DOHH2 (cell line): ENCODE measurements around the gene CHST13.

Experiments
- H3F3A ChIP-seq: fragments of 200-600 bp; sonication (generic), shearing (Covaris generic); 2 replicates; pipeline ENCODE4 v1.6.0; 2016; ENCODE audit warnings: antibody characterized with exemption, mild to moderate bottlenecking; ENCODE audit not compliant: control insufficient read depth, insufficient read depth
- H3K27ac ChIP-seq: fragments of 200-600 bp; sonication (generic); 2 replicates; pipeline ENCODE4 v1.5.1; 2014; ENCODE audit warnings: low read depth, mild to moderate bottlenecking, low read length, moderate library complexity
- H3K27me3 ChIP-seq: fragments of 200-600 bp; sonication (generic); 2 replicates; pipeline ENCODE4 v1.6.1; 2014; ENCODE audit warnings: mild to moderate bottlenecking, low read length, mixed read lengths; ENCODE audit not compliant: control insufficient read depth
- H3K36me3 ChIP-seq: fragments of 200-600 bp; sonication (generic); 2 replicates; pipeline ENCODE4 v1.6.1; 2014; ENCODE audit warnings: mild to moderate bottlenecking, low read length, moderate library complexity, mixed read lengths; ENCODE audit not compliant: control insufficient read depth
- H3K4me1 ChIP-seq: fragments of 200-600 bp; sonication (generic); 2 replicates; pipeline ENCODE4 v1.6.1; 2014; ENCODE audit warnings: mild to moderate bottlenecking, low read length, mixed read lengths; ENCODE audit not compliant: control insufficient read depth
- H3K4me2 ChIP-seq: fragments of 200-600 bp; sonication (generic); 2 replicates; pipeline ENCODE4 v1.6.0; 2014; ENCODE audit warnings: mild to moderate bottlenecking, low read length, moderate library complexity
- H3K4me3 ChIP-seq: fragments of 200-600 bp; sonication (generic); 2 replicates; pipeline ENCODE4 v1.5.1; 2014; ENCODE audit warnings: mild to moderate bottlenecking, low read length, mixed read lengths
- H3K79me2 ChIP-seq: fragments of 200-600 bp; sonication (generic); 2 replicates; pipeline ENCODE4 v1.6.1; 2014; ENCODE audit warnings: mild to moderate bottlenecking, low read length, mixed read lengths; ENCODE audit not compliant: control insufficient read depth
- H3K9me2 ChIP-seq: fragments of 200-600 bp; sonication (generic); replicated peaks from 2 replicates; pipeline ENCODE4 v1.6.1; 2014; ENCODE audit warnings: mild to moderate bottlenecking, low read length, mixed read lengths; ENCODE audit not compliant: control insufficient read depth
- H3K9me3 ChIP-seq: fragments of 200-600 bp; sonication (generic); 2 replicates; pipeline ENCODE4 v1.6.1; 2014; ENCODE audit warnings: antibody characterized with exemption, low read length, mixed read lengths; ENCODE audit not compliant: control insufficient read depth, insufficient read depth
- H4K20me1 ChIP-seq: fragments of 200-600 bp; sonication (generic); 2 replicates; pipeline ENCODE4 v1.6.0; 2014; ENCODE audit warnings: low read depth, mild to moderate bottlenecking, antibody characterized with exemption, low read length, moderate library complexity; ENCODE audit not compliant: control insufficient read depth, insufficient read depth
- CTCF ChIP-seq: fragments of 200-600 bp; sonication (generic); IDR thresholded peaks from one replicate; pipeline ENCODE4 v1.5.1; 2014; ENCODE audit warnings: antibody characterized with exemption, mild to moderate bottlenecking, low read depth, low read length; ENCODE audit not compliant: poor library complexity, severe bottlenecking
- EZH2phosphoT487 ChIP-seq: fragments of 200-600 bp; sonication (generic); IDR thresholded peaks from 2 replicates; pipeline ENCODE4 v1.6.1; 2017; ENCODE audit warnings: borderline replicate concordance, mild to moderate bottlenecking, antibody characterized with exemption, low read length, moderate library complexity, mixed read lengths

The CHST13 gene

GRCh38 chr3:126516936-126517290 lies 7.0 kb upstream of the CHST13 start:
- Histone ChIP-seq H3K4me1 (no peaks in the 10 kb centered on the region), H3K9me2 (no peaks in the 10 kb centered on the region), H3K27ac (no peak overlapping the region), H4K20me1 (no peaks in the 10 kb centered on the region), H3F3A (no peaks in the 10 kb centered on the region), H3K4me3 (no peak overlapping the region), H3K27me3 (no peaks in the 10 kb centered on the region), H3K9me3 (no peaks in the 10 kb centered on the region), H3K4me2 (no peak overlapping the region), H3K36me3 (no peaks in the 10 kb centered on the region), H3K79me2 (no peaks in the 10 kb centered on the region)
- TF ChIP-seq EZH2phosphoT487 (no peak), CTCF (no peak)

- Histone ChIP-seq H3K79me2 (no peaks in the 10 kb centered on the region), H4K20me1 (no peaks in the 10 kb centered on the region), H3K4me3 (no peak within 1 kb of the TSS), H3K4me1 (no peaks in the 10 kb centered on the region), H3K9me3 (no peaks in the 10 kb centered on the region), H3K4me2 (no peak within 1 kb of the TSS), H3K27me3 (no peaks in the 10 kb centered on the region), H3F3A (no peaks in the 10 kb centered on the region), H3K9me2 (no peaks in the 10 kb centered on the region), H3K36me3 (no peaks in the 10 kb centered on the region), H3K27ac (no peak within 1 kb of the TSS)
- TF ChIP-seq EZH2phosphoT487, result no peak
- no peak for TF ChIP-seq CTCF
These were observed 6.5 kb upstream of the CHST13 start, which contains the start of gene UROC1 for GRCh38 chr3:126517291-126517951. TSS of gene UROC1 (minus strand) at chr3:126517773. CDS start at chr3:126517719, 54 bp downstream.

- Histone ChIP-seq H3K4me1 (no peaks in the 10 kb centered on the region), H3K4me3 (no peak overlapping the region), H3K4me2 (no peak overlapping the region), H3K27me3 (no peaks in the 10 kb centered on the region), H4K20me1 (no peaks in the 10 kb centered on the region), H3K9me2 (no peaks in the 10 kb centered on the region), H3K79me2 (no peaks in the 10 kb centered on the region), H3F3A (no peaks in the 10 kb centered on the region), H3K9me3 (no peaks in the 10 kb centered on the region), H3K27ac (no peak overlapping the region), H3K36me3 (no peaks in the 10 kb centered on the region)
- TF ChIP-seq CTCF (no peak), EZH2phosphoT487 (no peak)
These were observed 5.8 kb upstream of the CHST13 start for GRCh38 chr3:126517986-126518778.
